SK-N-SH (cell line): Measurements from ENCODE around the gene C20orf141. TPM values are rescaled to one million over a fixed set of nuclear protein-coding genes. Genes with fewer than 3 reads are reported as not detected.

Source experiments
- CTCF ChIA-PET: fragments of 300-600, 350-600 bp; formaldehyde crosslinking; extraction: SDS; loops from one replicate; lab custom pipeline; 2021; lab: Yijun Ruan, JAX
- POLR2A ChIA-PET: fragments of 350-600 bp; sonication (Branson Sonifier 250); formaldehyde crosslinking; extraction: SDS; loops from one replicate; lab custom pipeline; 2020; ENCODE audit warnings: antibody characterized with exemption, inconsistent platforms; lab: Yijun Ruan, JAX
- DNase-seq: peaks from one replicate; pipeline ENCODE4 v3.0.0; 2012
- H2AFZ ChIP-seq: fragments of 200-600 bp; sonication (generic); 2 replicates; pipeline ENCODE4 v1.8.1; 2016; ENCODE audit warnings: antibody characterized with exemption, mild to moderate bottlenecking, low read depth
- H3F3A ChIP-seq: fragments of 200-600 bp; sonication (generic); replicated peaks from 2 replicates; pipeline ENCODE3; 2016; ENCODE audit warnings: antibody characterized with exemption, mild to moderate bottlenecking; ENCODE audit not compliant: insufficient read depth
- H3K27ac ChIP-seq, 2 experiments: fragments of 200-500 bp in 1 of 2; fragments of 200-600 bp in 1 of 2; sonication (Bioruptor generic) in 1 of 2; sonication (generic), shearing (Covaris generic) in 1 of 2; 2 replicates each; pipeline versions ENCODE4 v1.5.1 to v1.6.1; 2014 to 2016; ENCODE audit warnings: low read depth in 2 of 2, inconsistent platforms in 1 of 2, low read length in 1 of 2, mild to moderate bottlenecking in 1 of 2, mixed read lengths in 1 of 2
- H3K27me3 ChIP-seq: fragments of 200-600 bp; sonication (generic), shearing (Covaris generic); 2 replicates; pipeline ENCODE4 v1.6.1; 2016; ENCODE audit warnings: mixed run types; ENCODE audit not compliant: insufficient read depth
- H3K36me3 ChIP-seq, 2 experiments: fragments of 200-500 bp in 1 of 2; fragments of 200-600 bp in 1 of 2; sonication (Bioruptor generic) in 1 of 2; sonication (generic) in 1 of 2; replicated peaks in 1 of 2; 2 replicates each; pipeline versions ENCODE3 to v1.5.1; 2014 to 2016; ENCODE audit warnings: low read length in 1 of 2, mild to moderate bottlenecking in 1 of 2; ENCODE audit not compliant: insufficient read depth in 2 of 2, control insufficient read depth in 1 of 2
- H3K4me1 ChIP-seq, 2 experiments: fragments of 200-500 bp in 1 of 2; fragments of 200-600 bp in 1 of 2; sonication (Bioruptor generic) in 1 of 2; sonication (generic), shearing (Covaris generic) in 1 of 2; 2 replicates each; pipeline versions ENCODE4 v1.5.1 to v1.6.1; 2014 to 2016; ENCODE audit warnings: low read depth in 1 of 2, low read length in 1 of 2, mixed run types in 1 of 2; ENCODE audit not compliant: insufficient read depth in 2 of 2, control insufficient read depth in 1 of 2
- H3K4me2 ChIP-seq: fragments of 200-600 bp; sonication (generic), shearing (Covaris generic); 2 replicates; pipeline ENCODE4 v1.6.1; 2017; ENCODE audit warnings: mixed run types
- H3K4me3 ChIP-seq, 2 experiments: fragments of 200-500 bp in 1 of 2; fragments of 200-600 bp in 1 of 2; sonication (Bioruptor generic) in 1 of 2; sonication (generic), shearing (Covaris generic) in 1 of 2; 2 replicates each; pipeline versions ENCODE4 v1.5.1 to v1.8.1; 2014 to 2016; ENCODE audit warnings: low read depth in 2 of 2, inconsistent platforms in 1 of 2, low read length in 1 of 2, mild to moderate bottlenecking in 1 of 2, mixed read lengths in 1 of 2, moderate library complexity in 1 of 2
- H3K79me2 ChIP-seq: fragments of 200-600 bp; sonication (generic); 2 replicates; pipeline ENCODE4 v1.8.1; 2017; ENCODE audit warnings: mild to moderate bottlenecking; ENCODE audit not compliant: insufficient read depth
- H3K9ac ChIP-seq: fragments of 200-600 bp; sonication (generic); 2 replicates; pipeline ENCODE4 v1.6.1; 2017; ENCODE audit warnings: mixed run types
- H3K9me2 ChIP-seq: fragments of 200-600 bp; sonication (generic); 2 replicates; pipeline ENCODE4 v1.6.1; 2017; ENCODE audit warnings: mixed run types
- H3K9me3 ChIP-seq: fragments of 200-600 bp; sonication (generic); 2 replicates; pipeline ENCODE4 v1.6.1; 2017; ENCODE audit warnings: mixed run types, mild to moderate bottlenecking, moderate library complexity
- H4K20me1 ChIP-seq: fragments of 200-600 bp; sonication (generic); 2 replicates; pipeline ENCODE4 v1.6.1; 2017; ENCODE audit warnings: mild to moderate bottlenecking, mixed run types; ENCODE audit not compliant: insufficient read depth
- CHD2 ChIP-seq: fragments of 150-350 bp; IDR thresholded peaks from 2 replicates; pipeline ENCODE4 v1.6.1; 2018; ENCODE audit warnings: low read length; ENCODE audit not compliant: partially characterized antibody
- CTCF ChIP-seq: fragments of 200-600 bp; sonication (generic); IDR thresholded peaks from 2 replicates; pipeline ENCODE4 v1.6.1; 2017; ENCODE audit warnings: antibody characterized with exemption, mild to moderate bottlenecking, moderate library complexity
- EP300 ChIP-seq, 2 experiments: IDR thresholded peaks; 2 replicates each; pipeline versions ENCODE4 v1.4.0 to v1.6.1; 2012; ENCODE audit warnings: borderline replicate concordance in 1 of 2, low read depth in 1 of 2, low read length in 1 of 2
- FOSL2 ChIP-seq: IDR thresholded peaks from 2 replicates; pipeline ENCODE4 v1.4.0; 2012; ENCODE audit warnings: low read depth, mild to moderate bottlenecking, moderate library complexity, borderline replicate concordance
- FOXJ3 ChIP-seq: sonication (generic); formaldehyde crosslinking; IDR thresholded peaks from 2 replicates; pipeline ENCODE4 v1.5.1; 2020; ENCODE audit warnings: mild to moderate bottlenecking, missing genetic modification reagents
- GABPA ChIP-seq: IDR thresholded peaks from 2 replicates; pipeline ENCODE4 v1.4.0; 2012; ENCODE audit warnings: low read depth, mild to moderate bottlenecking
- GATA2 ChIP-seq: sonication (generic); formaldehyde crosslinking; IDR thresholded peaks from 2 replicates; pipeline ENCODE4 v1.5.0; 2020; ENCODE audit warnings: mild to moderate bottlenecking, missing genetic modification reagents
- MEF2A ChIP-seq: IDR thresholded peaks from 2 replicates; pipeline ENCODE4 v1.4.0; 2012; ENCODE audit warnings: low read depth, borderline replicate concordance
- NRF1 ChIP-seq: IDR thresholded peaks from 2 replicates; pipeline ENCODE4 v1.6.1; 2012; ENCODE audit warnings: low read depth, mild to moderate bottlenecking, low read length
- PBX3 ChIP-seq: IDR thresholded peaks from 2 replicates; pipeline ENCODE4; 2012
- POLR2AphosphoS5 ChIP-seq: IDR thresholded peaks from 2 replicates; pipeline ENCODE4 v1.6.1; 2012; ENCODE audit warnings: low read depth, low read length
- RCOR1 ChIP-seq: fragments of 150-350 bp; IDR thresholded peaks from 2 replicates; pipeline ENCODE4 v1.6.1; 2017; ENCODE audit warnings: antibody characterized with exemption, low read length
- SIN3A ChIP-seq: IDR thresholded peaks from 2 replicates; pipeline ENCODE4 v1.6.1; 2012; ENCODE audit warnings: low read depth, mild to moderate bottlenecking, low read length, moderate library complexity, borderline replicate concordance
- YY1 ChIP-seq: IDR thresholded peaks from 2 replicates; pipeline ENCODE4 v1.4.0; 2012; ENCODE audit warnings: low read depth, mild to moderate bottlenecking
- WGBS: methylation state at CpG from one replicate; pipeline ENCODE4 v1.1.6; 2017; ENCODE audit warnings: low lambda C conversion rate; 5-methylcytosine and 5-hydroxymethylcytosine counted together
- polyA plus RNA-seq, 3 experiments: library from polyadenylated mRNA; depleted of rRNA; stranded (reverse); fragments of >200 nt; gene quantifications; 2 replicates each; pipeline ENCODE4 v1.2.3, GENCODE V29; 2012
- TF ChIP-seq, protein P1 (sequence below): IDR thresholded peaks from 2 replicates; pipeline ENCODE4 v1.6.1; 2012; ENCODE audit warnings: mild to moderate bottlenecking, low read depth, low read length, moderate library complexity
- TF ChIP-seq, protein P2 (sequence below): IDR thresholded peaks from 2 replicates; pipeline ENCODE4 v1.4.0; 2012; ENCODE audit warnings: low read depth

Gene C20orf141
- polyA plus RNA-seq, 1 of the 3 experiments (the other 2 are of a cell fraction) = 1.2 TPM

GRCh38 chr20:2846698-2847097, 31.9 kb downstream of the C20orf141 start:
- no peak overlapping the region for H3K9ac ChIP-seq
- H3K36me3 ChIP-seq = peaks cover 3 to 7% of the 10 kb centered on the region in 2 experiments
- no peak overlapping the region for H2AFZ ChIP-seq
- peaks cover 30% of the 10 kb centered on the region; the same call in 1 of the 2 replicates for H3K79me2 ChIP-seq
- H3F3A ChIP-seq = no peaks in the 10 kb centered on the region
- H3K27ac ChIP-seq = no peak overlapping the region
- WGBS = 92% methylated on average over 5 of the region's 5 CpGs
- no peak for DNase-seq
- TF ChIP-seq RCOR1 = no peak
- TF ChIP-seq, protein P1, sequence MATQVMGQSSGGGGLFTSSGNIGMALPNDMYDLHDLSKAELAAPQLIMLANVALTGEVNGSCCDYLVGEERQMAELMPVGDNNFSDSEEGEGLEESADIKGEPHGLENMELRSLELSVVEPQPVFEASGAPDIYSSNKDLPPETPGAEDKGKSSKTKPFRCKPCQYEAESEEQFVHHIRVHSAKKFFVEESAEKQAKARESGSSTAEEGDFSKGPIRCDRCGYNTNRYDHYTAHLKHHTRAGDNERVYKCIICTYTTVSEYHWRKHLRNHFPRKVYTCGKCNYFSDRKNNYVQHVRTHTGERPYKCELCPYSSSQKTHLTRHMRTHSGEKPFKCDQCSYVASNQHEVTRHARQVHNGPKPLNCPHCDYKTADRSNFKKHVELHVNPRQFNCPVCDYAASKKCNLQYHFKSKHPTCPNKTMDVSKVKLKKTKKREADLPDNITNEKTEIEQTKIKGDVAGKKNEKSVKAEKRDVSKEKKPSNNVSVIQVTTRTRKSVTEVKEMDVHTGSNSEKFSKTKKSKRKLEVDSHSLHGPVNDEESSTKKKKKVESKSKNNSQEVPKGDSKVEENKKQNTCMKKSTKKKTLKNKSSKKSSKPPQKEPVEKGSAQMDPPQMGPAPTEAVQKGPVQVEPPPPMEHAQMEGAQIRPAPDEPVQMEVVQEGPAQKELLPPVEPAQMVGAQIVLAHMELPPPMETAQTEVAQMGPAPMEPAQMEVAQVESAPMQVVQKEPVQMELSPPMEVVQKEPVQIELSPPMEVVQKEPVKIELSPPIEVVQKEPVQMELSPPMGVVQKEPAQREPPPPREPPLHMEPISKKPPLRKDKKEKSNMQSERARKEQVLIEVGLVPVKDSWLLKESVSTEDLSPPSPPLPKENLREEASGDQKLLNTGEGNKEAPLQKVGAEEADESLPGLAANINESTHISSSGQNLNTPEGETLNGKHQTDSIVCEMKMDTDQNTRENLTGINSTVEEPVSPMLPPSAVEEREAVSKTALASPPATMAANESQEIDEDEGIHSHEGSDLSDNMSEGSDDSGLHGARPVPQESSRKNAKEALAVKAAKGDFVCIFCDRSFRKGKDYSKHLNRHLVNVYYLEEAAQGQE = no peak
- TF ChIP-seq PBX3 = no peak
- no peak for TF ChIP-seq SIN3A
- no peak for TF ChIP-seq NRF1
- no peak for TF ChIP-seq EP300 (IDR thresholded peaks at IDR 0.05; ENCODE audit: borderline replicate concordance in 1 of 2, low read depth in 1 of 2, low read length in 1 of 2)
- no peak for TF ChIP-seq POLR2AphosphoS5
- TF ChIP-seq FOXJ3 (CRISPR knock-in tag) = no peak
- no peak for TF ChIP-seq GATA2
- TF ChIP-seq GABPA = no peak
- TF ChIP-seq FOSL2 = no peak
- no peak for TF ChIP-seq MEF2A
- TF ChIP-seq CHD2 = no peak
- no peak for TF ChIP-seq YY1
- H4K20me1 ChIP-seq = no peaks in the 10 kb centered on the region
- CTCF ChIA-PET = interaction anchor here (1.1 kb wide), 1 partner anchor 322 kb away, joined by 5 read pairs; no protein-coding TSS in a partner anchor
- H3K27me3 ChIP-seq = no peaks in the 10 kb centered on the region
- H3K9me3 ChIP-seq = no peaks in the 10 kb centered on the region
- no peaks in the 10 kb centered on the region for H3K9me2 ChIP-seq
- peaks cover 2 to 6% of the 10 kb centered on the region in 2 experiments; a peak in 3 of 4 replicates for H3K4me1 ChIP-seq
- H3K4me2 ChIP-seq = no peak overlapping the region
- H3K4me3 ChIP-seq = no peak overlapping the region
- POLR2A ChIA-PET = no interaction called here

DNA sequence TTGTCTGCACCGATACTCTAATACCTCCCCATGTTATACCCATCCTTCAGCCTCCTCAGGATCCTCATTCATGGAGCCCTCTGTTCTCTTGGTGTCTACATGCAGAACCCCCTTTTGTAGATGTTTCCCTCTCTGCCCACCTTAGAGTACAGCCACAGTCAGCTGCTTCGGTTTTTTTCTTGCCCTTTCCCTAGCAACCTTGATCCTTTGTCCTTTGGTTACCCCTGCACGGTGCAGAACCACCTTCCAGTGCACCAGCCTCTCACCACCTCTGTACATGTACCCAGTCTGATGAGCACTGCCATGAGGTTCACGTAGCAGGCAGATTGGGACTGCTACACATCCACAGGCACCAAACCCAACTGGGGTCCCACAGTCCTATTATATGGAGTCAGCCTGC, 33.0 kb downstream of the C20orf141 start:
- Histone ChIP-seq H3K9me3 (no peaks in the 10 kb centered on the region), H3K9ac (no peak overlapping the region), H3K4me3 (no peak overlapping the region), H3K27ac (no peak overlapping the region), H3F3A (no peaks in the 10 kb centered on the region), H3K79me2 (peaks cover 23% of the 10 kb centered on the region; the same call in 1 of the 2 replicates), H3K27me3 (no peaks in the 10 kb centered on the region)
- POLR2A ChIA-PET = no interaction called here
- no peak for DNase-seq
- TF ChIP-seq CTCF (no peak), YY1 (no peak)
- TF ChIP-seq, protein P2, sequence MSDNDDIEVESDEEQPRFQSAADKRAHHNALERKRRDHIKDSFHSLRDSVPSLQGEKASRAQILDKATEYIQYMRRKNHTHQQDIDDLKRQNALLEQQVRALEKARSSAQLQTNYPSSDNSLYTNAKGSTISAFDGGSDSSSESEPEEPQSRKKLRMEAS = no peak
- TF ChIP-seq, all 33 proteins: peak for 0
- peaks cover 3 to 7% of the 10 kb centered on the region in 2 experiments for H3K36me3 ChIP-seq
- no peak overlapping the region for H2AFZ ChIP-seq
- H4K20me1 ChIP-seq = no peaks in the 10 kb centered on the region
- H3K4me2 ChIP-seq = no peak overlapping the region
- CTCF ChIA-PET = no interaction called here
- H3K9me2 ChIP-seq = no peaks in the 10 kb centered on the region
- WGBS = 97% methylated on average over 4 of the region's 4 CpGs
- peaks cover 0 to 2% of the 10 kb centered on the region in 2 experiments; a peak in 1 of 4 replicates for H3K4me1 ChIP-seq
